Stimulated activated CD8-positive, alpha-beta memory T cell treated with anti-CD3 and anti-CD28 coated beads, Interleukin-2, amount 100 ng/mL, for 48 hours (primary cell): ENCODE results near the gene BMPR2.
"Not testable (repeated sequence)": the region's sequence is repeated elsewhere in the genome, so short reads cannot be mapped to it uniquely, and the experiment has no call there.

Experiments used
- DNase-seq, 2 donors: peaks; one replicate each; pipeline ENCODE4 v3.0.0-alpha.2; 2020; ENCODE audit warnings: low read depth in 2 of 2

BMPR2 gene

DNA sequence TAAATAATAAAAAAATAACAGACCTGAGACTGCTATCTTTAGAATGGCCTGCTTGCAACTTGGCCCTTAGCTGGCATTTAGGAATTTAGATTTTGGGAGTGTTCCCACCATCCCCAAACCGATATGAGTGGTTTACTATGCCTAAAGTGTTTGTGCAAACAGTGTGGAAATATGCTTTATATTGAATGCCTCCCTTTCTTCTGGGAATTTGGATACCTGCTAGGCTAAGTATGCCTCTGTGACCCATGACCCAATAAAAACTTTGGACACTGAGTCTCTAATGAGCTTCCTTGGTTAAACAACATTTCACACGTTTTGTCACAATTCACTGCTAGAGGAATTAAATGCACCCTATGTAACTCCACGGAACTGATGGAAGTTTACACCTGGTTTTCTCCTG, 73.2 kb downstream of the BMPR2 start:
- no peak for DNase-seq

- DNase-seq, result no peak
Observed at GRCh38 chr2:202450785-202451184, 74.7 kb downstream of the BMPR2 start.

DNA sequence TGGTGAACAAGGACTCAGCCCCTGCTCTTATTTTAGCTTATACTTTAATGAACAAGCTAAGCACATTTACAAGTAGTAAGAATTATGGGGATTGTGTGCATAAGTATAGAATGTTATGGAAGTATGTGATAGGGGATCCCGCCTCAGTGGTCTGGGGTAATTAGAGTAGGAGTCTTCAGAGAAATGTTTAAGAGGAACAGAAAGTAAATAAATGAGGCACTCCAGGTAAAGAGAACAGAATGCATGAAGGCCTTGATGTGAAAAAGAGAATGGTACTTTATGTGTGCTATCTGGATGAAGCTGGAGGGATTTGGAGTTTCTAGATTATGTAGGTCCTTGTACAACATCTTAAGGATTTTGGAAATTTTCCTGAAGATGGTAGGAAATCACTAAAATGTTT, 76.6 kb downstream of the BMPR2 start:
- no peak for DNase-seq

- DNase-seq, result no peak
Observed at GRCh38 chr2:202454536-202454935, 78.4 kb downstream of the BMPR2 start.

DNA sequence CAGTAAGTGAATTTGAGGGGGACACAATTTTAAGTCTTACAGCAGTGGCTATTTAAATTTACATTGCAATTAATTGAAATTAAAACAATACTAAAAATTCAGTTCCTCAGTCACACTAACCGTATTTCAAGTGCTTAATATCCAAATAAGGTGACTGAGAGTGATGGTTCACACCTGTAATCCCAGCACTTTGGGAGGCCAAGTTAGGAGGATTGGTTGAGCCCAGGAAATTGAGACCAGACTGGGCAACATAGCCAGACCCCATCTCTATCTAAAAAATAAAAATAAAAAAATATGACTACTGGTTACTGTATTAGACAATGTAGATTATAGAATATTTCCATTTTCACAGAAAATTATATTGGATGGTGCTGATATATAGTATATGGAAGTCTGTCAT, 79.0 kb downstream of the BMPR2 start:
- DNase-seq, result no peak

DNA sequence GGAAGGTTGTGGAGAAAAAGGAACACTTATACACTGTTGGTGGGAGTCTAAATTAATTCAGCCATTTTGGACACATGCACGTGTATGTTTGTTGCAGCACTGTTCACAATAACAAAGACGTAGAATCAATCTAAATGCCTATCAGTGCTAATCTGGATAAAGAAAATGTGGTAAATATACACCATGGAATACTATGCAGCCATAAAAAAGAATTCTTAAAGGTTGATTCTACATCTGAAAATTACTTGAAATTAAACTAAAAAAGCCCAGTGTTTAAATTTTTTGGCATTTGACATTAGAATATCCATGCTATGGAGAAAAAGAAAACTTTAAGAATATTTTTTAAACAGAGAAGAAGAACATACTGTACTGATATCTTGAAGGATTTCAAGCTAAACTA, 84.0 kb downstream of the BMPR2 start:
- no peak for DNase-seq

GRCh38 chr2:202479090-202479489, 103.0 kb downstream of the BMPR2 start:
- no peak for DNase-seq

DNA sequence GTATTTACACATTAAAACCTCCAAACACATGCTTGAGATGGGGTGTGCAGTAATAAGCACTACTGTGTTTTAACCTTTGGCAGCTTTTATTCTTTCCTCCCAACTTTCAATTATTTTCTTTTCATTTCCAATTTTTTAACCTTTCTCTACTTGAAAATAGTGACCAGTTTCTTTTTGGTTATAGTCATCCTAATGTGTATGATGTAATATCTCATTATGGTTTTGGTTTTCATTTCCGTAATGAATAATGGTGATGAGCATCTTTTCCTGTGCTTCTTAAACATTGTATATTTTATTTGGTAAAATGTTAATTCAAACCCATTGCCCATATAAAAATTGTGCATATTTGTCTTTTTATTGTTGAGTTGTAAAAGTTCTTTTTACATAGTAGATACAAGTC, 103.5 kb downstream of the BMPR2 start:
- no peak for DNase-seq

DNA sequence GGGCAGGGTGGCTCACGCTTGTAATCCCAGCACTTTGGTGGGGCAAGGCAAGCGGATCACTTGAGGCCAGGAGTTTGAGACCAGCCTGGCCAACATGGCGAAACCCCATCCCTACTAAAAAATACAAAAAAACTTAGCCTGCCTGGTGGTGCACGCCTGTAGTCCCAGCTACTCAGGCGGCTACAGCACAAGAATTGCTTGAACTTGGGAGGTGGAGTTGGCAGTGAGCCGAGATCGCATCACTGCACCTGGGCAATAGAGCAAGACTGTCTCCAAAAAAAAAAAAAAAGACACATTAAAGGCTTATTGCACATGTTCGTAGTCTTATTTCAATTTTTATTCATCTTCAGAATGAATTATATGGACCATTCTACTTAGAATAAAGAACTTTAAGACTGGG, 110.2 kb downstream of the BMPR2 start:
- no peak for DNase-seq

GRCh38 chr2:202488671-202489070, 112.5 kb downstream of the BMPR2 start:
- no peak for DNase-seq

DNA sequence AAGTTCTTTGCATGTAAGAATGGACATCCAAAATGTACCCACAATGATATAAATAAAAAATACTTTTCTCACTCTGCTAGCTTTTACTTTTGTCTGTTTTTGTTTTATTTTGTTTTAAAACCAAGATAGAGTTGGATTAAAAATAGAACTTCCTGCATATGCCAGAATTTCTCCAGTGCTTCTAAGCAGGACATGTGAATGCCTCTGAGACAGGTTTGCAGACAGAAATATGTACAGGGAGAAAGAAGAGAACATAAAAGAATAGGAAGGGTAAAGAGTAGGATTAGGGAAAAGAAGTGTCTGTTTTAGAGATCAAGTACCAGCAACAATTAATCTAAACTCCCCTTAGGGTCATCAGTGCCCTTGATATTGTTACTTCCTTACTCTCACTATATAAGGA, 114.4 kb downstream of the BMPR2 start:
- DNase-seq, result no peak

DNA sequence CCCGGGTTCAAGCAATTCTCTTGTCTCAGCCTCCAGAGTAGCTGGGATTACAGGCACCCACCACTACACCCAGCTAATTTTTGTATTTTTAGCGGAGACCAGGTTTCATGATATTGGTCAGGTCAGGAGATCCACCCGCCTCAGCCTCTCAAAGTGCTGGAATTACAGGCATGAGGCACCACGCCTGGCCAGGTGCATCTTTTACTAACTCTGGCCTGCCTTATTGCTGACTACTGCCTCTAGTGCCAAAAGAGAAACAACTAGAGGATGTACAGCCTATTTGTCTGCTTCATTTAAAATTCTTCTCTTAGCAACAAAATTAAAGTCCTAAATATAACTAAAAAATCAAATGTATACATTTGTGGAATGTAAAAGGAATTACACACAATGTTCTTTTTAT, 115.4 kb downstream of the BMPR2 start:
- no peak for DNase-seq

DNA sequence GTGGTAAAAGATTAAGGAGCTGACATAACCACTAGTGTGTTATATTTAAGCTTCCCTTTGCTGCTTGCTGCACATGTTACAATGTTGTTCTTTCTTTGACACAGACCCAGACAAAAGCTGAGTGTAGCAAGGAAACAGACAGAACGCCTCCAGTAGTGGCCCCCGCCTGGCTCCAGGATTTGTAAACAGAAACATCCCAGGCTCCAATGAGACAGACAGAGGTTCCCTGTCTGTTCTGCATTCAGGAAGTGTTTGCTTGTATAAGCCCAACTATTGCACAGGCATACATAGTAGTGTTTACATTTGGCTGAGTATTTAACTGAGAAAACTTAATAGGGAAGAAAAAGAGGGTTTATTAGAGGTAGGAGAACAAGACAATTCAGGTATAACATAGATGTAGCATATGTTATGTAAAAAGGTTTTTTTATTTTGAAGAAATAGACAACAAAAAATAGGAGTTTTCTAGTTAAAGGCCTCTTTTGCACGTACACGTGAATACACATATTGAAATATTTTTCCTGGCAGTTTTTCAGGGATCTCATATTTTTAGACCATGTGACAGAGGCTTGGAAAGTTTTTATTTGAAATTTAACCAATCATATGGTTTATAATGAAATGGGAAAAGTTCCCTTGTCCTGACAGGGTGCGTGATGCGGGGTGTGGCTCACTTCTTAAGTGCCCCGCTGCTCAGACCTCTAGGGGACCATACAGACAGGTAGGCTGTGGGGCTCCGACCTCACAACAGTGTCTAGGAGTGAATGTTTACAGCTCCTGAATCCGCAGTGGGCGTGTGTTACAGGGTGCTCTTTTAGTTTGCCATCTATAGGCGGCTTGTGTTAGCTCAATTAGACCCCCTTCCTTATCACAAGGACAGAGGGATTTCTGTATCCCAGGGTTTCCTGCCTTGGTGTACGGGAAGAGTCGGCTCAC, 118.4 kb downstream of the BMPR2 start:
- no peak for DNase-seq

- no peak for DNase-seq
Observed at GRCh38 chr2:202495230-202495604, 119.1 kb downstream of the BMPR2 start.

- DNase-seq, result not testable (repeated sequence)
Observed at GRCh38 chr2:202496835-202497472, 120.8 kb downstream of the BMPR2 start.

GRCh38 chr2:202497473-202497866, 121.3 kb downstream of the BMPR2 start:
- DNase-seq, result not testable (repeated sequence)

GRCh38 chr2:202499841-202500240, 123.7 kb downstream of the BMPR2 start:
- not testable (repeated sequence) for DNase-seq

DNA sequence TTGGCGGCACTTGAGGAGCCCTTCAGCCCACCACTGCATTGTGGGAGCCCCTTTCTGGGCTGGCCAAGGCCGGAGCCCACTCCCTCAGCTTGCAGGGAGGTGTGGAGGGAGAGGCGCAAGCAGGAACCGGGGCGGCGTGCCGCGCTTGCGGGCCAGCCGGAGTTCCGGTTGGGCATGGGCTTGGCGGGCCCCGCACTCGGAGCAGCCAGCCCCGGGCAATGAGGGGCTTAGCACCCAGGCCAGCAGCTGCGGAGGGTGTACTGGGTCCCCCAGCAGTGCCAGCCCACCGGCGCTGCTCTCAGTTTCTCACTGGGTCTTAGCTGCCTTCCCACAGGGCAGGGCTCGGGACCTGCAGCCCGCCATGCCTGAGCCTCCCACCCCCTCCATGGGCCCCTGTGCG, 127.1 kb downstream of the BMPR2 start:
- DNase-seq, result not testable (repeated sequence)

- no peak for DNase-seq
Observed at GRCh38 chr2:202508686-202509085, 132.6 kb downstream of the BMPR2 start.

DNA sequence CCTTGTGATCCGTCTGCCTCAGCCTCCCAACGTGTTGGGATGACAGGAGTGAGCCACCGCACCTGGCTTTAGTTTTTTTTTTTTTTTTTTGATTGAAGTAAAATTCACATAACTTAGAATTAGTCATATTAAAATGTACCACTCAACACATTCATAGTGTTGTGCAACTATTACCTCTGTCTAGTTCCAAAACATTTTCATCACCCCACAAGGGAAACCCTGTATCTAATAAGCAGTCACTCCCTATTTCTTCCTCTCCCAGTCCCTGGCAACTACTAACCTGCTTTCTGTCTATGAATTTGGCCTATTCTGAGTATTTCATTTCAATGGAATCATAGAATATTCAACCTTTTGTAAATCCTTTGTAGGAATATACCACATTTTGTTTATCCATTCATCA, 134.8 kb downstream of the BMPR2 start:
- DNase-seq, result no peak

GRCh38 chr2:202512176-202512575, 136.0 kb downstream of the BMPR2 start:
- DNase-seq, result no peak

DNA sequence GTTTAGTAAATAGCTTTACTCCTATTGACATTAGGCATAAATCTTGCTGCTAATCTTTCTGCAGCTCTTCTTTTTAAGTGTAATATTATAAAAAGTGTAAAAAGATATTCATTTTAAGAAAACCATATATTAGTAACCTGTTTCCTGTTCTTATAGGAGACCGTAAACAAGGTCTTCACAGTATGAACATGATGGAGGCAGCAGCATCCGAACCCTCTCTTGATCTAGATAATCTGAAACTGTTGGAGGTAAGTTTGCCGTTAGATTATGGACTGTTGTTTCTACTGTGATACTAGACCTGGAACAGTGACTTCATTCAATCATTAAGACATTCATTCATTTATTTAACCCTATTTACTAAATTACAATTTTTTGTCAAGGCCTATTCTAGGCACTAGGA, 138.6 kb downstream of the BMPR2 start:
- DNase-seq, result no peak

- DNase-seq, result no peak
Observed at GRCh38 chr2:202519453-202519852, 143.3 kb downstream of the BMPR2 start.
